ENCODE data around the gene ERP27.

DNA sequence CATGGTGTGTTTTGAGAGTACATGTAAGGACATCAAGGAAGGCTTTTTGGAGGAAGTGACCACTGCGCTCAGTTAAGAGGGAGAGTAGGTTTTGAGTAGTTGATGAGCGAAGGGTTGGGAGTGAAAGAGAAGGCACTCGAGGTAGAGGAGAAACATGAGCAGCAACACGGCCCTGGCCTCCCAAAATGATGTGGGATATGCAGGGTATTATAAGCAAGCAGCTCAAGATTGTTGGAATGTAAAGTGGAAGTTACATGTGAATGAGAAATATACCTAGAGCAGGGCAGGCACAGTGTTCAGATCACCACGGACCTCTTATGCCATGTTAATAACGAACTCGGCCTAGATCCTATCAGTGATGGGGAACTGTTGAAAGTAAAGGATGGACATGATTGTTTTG, 25.2 kb upstream of the ERP27 start:
- TF ChIP-seq, protein P1, sequence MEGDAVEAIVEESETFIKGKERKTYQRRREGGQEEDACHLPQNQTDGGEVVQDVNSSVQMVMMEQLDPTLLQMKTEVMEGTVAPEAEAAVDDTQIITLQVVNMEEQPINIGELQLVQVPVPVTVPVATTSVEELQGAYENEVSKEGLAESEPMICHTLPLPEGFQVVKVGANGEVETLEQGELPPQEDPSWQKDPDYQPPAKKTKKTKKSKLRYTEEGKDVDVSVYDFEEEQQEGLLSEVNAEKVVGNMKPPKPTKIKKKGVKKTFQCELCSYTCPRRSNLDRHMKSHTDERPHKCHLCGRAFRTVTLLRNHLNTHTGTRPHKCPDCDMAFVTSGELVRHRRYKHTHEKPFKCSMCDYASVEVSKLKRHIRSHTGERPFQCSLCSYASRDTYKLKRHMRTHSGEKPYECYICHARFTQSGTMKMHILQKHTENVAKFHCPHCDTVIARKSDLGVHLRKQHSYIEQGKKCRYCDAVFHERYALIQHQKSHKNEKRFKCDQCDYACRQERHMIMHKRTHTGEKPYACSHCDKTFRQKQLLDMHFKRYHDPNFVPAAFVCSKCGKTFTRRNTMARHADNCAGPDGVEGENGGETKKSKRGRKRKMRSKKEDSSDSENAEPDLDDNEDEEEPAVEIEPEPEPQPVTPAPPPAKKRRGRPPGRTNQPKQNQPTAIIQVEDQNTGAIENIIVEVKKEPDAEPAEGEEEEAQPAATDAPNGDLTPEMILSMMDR (IDR thresholded peaks at IDR 0.05; ENCODE audit: poor library complexity) = no peak
- TF ChIP-seq EZH2 (IDR thresholded peaks at IDR 0.05; ENCODE audit: borderline replicate concordance) (no peak), EZH2phosphoT487 (IDR thresholded peaks at IDR 0.05; ENCODE audit: low read depth, severe bottlenecking, unreplicated experiment) (no peak)

Data from hepatocyte (in vitro differentiated cells).